ENCODE results near the gene VCAM1. TPM values are rescaled to one million over a fixed set of nuclear protein-coding genes. Genes with fewer than 3 reads are reported as not detected.

VCAM1 gene
- total RNA-seq, 1 donor from 2014 or later = 9.7 TPM

DNA sequence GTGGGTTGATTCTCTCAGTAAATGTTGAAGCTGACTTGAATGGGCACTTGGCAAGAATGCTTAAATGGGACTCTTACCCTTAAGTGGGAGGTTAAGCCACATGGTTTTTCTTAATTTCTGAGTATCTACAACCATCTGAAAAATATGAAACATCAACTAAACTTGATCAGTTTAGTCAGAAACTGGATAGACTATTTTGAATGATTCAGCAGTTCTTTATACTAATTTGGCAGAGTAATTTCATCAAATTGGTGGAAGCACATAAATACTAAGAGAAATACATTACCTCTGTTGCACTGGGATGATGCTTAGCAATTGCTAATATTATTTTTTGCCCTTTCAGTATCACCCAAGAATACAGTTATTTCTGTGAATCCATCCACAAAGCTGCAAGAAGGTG, 4.7 kb downstream of the VCAM1 start:
- no peak for DNase-seq (ENCODE audit: low spot score)

GRCh38 chr1:100730130-100730529, 10.6 kb downstream of the VCAM1 start:
- DNase-seq (ENCODE audit: low spot score) = no peak

DNA sequence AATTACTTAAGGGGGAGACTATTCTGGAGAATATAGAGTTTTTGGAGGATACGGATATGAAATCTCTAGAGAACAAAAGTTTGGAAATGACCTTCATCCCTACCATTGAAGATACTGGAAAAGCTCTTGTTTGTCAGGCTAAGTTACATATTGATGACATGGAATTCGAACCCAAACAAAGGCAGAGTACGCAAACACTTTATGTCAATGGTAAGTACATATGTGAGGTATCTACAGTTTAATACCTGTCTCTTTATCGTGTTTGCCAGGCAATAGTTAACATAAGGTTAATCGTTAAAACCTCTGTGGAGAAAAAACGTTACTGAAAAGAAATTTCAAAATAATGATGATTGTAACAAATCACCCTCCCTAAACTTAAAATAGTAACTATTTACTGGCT, 11.8 kb downstream of the VCAM1 start:
- DNase-seq (ENCODE audit: low spot score) = no peak

GRCh38 chr1:100731758-100732157, 12.2 kb downstream of the VCAM1 start:
- no peak for DNase-seq (ENCODE audit: low spot score)

DNA sequence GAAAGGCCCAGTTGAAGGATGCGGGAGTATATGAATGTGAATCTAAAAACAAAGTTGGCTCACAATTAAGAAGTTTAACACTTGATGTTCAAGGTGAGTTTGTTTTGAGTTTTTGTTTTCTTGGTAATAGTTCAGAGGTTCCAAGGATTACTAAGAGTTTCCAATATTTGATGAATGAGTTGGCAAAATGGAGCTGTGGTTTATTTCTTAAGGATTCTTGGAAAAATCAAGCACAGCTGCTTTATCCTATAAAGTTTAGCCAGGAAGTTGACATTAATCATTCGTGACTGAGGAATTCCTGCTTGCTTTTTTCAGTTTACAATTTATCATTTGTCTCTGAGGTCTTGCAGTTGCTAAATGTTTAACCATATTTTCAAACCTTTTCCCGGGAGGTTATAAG, 15.1 kb downstream of the VCAM1 start:
- DNase-seq (ENCODE audit: low spot score) = no peak

DNA sequence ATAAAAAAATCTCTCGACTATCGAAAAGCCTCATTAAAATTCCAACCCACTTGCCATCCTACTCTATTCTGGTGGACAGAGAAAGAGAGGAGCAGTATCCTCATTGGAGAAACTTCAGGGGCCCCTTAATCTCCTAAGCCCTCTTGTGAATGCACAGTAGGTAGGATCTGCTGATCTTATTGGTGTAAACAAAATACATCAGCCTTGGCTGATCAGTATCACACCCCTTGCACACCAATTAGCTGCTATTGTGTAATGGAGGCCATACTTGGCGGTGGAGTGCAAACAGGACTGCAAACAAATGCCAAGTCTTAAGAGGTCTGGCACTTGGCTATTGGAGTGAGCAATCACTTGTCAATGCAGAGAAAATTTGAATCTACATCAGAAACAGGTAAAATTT, 15.7 kb downstream of the VCAM1 start:
- no peak for DNase-seq (ENCODE audit: low spot score)

- DNase-seq (ENCODE audit: low spot score) = no peak
Measured at GRCh38 chr1:100736324-100736723, 16.8 kb downstream of the VCAM1 start.

DNA sequence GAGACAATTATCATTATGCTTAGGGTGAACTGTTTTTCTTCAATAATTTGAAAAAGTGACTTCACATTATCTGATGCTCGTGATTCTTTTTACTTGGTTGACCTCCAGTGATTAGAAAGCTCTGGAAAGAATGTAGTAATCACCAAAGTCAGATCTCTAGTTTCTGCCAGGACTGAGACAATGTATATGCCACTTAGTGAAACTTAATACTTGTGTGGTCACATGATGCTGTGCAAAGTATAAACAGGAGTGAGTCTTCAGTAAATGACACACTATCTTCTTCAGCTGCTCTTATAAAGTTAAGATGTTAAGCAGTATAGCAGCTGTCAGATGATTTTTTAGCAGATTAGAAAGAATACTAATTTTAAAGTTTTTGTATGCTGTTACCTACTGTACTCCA, 17.2 kb downstream of the VCAM1 start:
- DNase-seq (ENCODE audit: low spot score) = no peak

DNA sequence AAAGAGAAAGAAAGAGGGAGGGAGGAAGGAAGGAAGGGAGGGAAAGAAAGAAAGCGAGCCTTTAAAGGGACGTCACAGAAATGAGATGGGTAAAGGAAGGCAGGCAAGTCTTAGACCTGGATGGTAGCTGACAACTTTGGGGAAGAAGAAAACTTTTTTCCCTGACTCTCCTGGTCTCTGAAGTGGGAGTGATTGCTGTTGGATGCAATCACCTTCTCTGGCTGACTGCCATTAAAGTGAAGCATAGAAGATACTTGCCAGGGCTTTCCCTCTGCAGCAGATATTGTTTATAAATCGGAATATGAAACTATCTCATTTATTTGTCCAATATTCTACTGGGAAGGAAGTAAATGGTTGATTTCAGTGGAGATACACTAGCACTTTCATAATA, 27.0 kb downstream of the VCAM1 start:
- no peak for DNase-seq (ENCODE audit: low spot score)

DNA sequence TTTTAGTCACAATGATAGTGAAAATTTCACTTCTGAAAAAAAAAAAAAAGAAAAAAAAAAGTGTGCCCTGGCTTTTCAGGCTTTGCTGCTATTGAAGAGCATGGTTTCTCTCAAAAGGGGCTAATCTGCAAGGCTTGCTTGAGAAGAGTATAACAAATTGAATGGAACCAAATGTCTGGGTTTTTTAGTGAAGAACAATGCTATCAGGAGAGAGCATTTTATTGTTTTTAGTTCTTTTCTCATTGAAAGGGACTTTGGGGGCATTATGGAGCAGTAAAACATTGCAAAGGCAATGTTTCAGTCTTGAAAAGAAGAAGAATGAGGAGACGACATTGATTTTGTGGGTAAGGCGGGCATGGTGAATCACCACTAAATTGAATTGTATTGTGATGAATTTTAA, 28.2 kb downstream of the VCAM1 start:
- no peak for DNase-seq (ENCODE audit: low spot score)

DNA sequence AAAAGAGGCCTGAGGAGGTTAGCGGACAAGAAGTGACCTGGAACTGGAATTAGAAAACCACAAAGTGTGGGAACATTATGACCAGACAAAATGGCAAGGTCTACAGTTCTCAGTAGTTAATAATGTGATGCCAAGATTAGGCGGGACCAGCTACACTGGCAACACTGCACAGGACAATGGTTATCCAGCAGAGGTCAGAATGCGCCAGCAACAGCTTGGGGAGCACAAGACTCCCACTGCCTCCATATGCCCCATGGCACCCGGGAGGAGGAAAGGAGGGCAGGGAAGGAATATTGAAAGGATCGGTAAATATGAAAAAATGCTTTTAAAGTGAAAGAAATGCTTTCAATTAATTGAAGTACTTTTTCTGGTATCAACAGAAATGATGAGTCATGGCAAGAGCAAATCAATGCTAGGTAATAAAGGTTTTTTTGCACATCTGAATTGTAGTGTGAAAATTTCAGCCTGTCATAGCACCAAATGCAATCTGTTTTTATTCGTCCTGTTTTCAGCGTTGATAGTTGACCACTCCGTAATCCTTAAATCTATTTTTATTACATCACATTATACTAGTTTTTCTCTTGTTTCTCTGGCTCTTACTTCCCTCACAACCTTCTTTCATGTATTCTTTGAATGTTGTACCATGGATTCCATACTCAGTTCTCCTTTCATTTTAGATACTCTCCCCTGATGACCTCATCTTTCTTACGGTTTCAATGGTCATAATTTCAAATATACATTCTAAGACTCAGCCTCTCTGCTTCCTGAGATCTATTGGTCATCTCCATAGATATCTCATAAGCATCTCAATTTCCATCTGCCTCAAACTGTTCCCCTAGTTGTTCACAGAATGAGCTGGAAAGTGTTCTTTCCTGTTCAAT, 30.7 kb downstream of the VCAM1 start:
- no peak for DNase-seq (ENCODE audit: low spot score)

DNA sequence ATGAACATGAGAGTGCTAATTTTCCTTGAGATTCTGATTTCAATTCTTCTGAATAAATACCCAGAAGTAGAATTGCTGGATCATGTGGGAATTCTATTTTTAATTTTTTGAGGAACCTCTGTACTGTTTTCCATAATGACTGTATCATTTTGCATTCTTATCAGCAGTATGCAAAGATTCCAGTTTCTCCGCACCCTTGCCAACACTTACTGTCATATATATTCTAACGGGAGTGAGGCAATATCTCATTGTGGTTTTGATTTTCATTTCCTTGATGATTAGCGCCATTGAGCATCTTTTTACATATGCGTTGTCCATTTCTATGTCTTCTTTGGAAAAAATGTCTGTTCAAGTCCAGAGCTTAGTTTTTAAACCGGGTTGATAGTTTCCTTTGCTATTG, 33.2 kb downstream of the VCAM1 start:
- DNase-seq (ENCODE audit: low spot score) = no peak

- DNase-seq (ENCODE audit: low spot score) = no peak
Measured at GRCh38 chr1:100757946-100758345, 38.4 kb downstream of the VCAM1 start.

- no peak for DNase-seq (ENCODE audit: low spot score)
Measured at GRCh38 chr1:100759188-100759587, 39.6 kb downstream of the VCAM1 start.

DNA sequence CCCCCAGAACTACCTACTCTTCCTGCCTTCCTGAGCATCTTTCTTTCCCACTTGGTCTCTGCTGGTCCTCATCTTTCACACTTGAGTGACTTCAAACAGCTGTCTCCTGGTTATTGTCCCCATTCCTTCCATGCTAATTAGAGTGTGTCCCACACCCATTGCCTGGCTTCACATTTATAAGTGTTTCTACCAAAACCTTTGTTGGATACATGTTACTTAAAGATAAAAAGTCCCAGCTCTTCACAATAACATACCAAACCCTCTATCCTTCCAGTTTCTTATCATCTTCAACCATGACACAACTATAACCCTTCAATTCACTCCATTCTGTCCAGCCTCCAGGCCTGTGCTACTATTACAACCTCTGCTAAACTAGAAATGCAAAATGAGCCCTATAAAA, 41.0 kb downstream of the VCAM1 start:
- DNase-seq (ENCODE audit: low spot score) = no peak

GRCh38 chr1:100762461-100762860, 42.9 kb downstream of the VCAM1 start:
- no peak for DNase-seq (ENCODE audit: low spot score)

- no peak for DNase-seq (ENCODE audit: low spot score)
Measured at GRCh38 chr1:100767176-100767890, 47.8 kb downstream of the VCAM1 start.

DNA sequence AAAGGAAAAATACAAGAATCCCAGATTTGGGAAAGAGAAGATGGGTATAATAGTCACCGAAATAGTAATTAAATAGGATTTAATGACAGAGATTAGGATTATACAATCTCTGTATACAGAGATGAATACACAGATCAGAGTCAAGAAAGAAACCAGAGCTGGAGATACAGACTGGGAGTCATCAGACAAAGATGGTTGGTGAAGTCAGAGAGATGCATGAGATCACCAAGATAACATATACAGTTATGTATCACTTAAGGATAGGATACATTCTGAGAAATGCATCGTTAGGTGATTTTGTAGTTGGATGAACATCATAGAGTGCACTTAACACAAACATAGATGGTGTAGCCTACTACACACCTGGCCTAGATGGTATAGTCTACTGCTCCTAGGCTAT, 49.8 kb downstream of the VCAM1 start:
- DNase-seq (ENCODE audit: low spot score) = no peak

DNA sequence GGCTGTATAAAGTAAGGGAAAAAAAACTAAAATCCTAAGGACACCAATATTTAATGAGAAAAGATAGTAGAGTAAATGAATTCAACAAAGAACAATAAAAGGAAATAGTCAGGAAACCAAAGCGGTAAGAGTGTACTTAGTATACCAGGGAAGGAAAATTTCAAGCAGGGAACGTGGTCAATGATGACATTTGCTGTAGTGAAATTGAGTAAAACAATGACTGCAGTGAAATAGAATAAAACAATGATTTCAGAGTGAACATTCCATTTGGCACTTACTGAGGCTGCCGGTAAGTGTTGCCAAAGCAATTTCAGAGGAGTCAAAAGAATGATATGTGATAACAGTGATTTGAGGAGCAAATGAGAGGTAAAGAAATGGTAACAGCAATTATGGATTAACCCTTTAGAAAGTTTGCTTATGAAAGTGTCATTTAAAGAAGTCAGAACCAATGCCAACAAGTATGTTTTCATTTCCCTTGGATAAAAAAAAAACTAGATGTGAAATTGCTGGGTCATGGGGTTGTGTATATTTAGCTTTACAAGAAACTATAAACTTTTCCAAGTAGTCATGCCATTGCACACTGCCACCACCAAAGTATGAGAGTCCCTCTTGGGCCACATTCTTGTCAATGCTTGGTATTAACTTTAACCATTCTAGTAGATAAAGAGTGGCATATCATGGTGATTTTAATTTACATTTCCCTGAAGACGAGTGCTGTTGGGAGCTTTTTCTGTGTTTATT, 50.5 kb downstream of the VCAM1 start:
- DNase-seq (ENCODE audit: low spot score) = no peak

DNA sequence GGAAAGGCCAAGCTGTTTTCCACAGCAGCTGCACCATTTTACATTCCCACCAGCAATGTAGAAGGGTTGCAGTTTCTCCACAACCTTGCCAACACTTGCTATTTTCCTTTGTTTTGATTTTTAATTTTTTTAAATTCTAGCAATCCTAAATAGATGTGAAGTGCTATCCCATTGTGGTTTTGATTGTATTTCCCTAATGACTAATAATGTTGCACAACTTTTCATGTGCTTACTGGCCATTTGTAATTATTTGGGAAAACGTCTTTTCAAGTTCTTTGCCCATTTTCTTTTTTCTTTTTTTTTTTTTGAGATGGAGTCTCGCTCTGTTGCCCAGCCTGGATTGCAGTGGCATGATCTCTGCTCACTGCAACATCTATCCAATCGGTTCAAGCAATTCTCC, 53.9 kb downstream of the VCAM1 start:
- DNase-seq (ENCODE audit: low spot score) = no peak

GRCh38 chr1:100774370-100774769, 54.8 kb downstream of the VCAM1 start:
- DNase-seq (ENCODE audit: low spot score) = no peak

DNA sequence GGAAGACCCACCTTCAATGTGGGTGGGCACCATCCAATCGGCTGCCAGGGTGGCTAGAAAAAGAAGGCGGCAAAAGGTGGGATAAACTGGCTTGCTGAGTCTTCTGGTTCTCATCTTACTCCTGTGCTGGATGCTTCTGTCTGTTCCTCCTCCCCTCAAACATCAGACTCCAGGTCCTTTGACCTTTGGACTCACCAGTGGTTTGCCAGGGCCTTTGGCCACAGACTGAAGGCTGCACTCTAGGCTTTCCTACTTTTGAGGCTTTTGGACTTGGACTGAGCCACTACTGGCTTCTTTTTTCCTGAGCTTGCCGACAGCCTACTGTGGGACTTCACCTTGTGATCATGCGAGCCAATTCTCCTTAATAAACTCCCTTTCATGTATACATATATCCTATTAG, 55.9 kb downstream of the VCAM1 start:
- no peak for DNase-seq (ENCODE audit: low spot score)

DNA sequence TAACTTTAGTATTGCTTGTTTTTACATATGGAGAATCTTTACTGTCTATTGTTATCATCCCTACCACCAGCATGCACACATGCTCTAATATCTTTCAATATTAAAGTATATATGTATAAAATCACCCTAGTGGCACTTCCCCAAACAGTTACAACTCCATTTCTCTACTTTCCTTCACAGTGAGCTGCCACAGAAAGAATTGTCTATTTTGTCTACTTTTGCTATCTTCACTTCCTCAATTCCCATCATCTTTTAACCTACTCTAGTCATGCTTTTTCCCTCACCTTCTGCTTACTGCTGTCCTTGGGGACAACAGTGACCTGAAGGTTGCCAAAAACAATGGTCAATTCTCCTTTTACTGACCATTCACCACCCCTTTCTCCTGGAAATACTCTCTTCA, 59.2 kb downstream of the VCAM1 start:
- no peak for DNase-seq (ENCODE audit: low spot score)
